Heart right ventricle (tissue), 16 donors: ENCODE results near the gene DOCK1. TPM values are rescaled to one million over a fixed set of nuclear protein-coding genes. Genes with fewer than 3 reads are reported as not detected.

ENCODE experiments used
- ATAC-seq, 8 donors: fragments of 200-7000 bp; cut with Tn5 transposase; one replicate each; pipeline ENCODE4 v1.9.1; 2020; ENCODE audit warnings: mild to moderate bottlenecking in 8 of 8, moderate library complexity in 8 of 8, moderate number of reproducible peaks in 1 of 8
- DNase-seq, 2 donors: peaks; one replicate each; pipeline ENCODE4 v3.0.0-alpha.2; 2020
- H3K27ac ChIP-seq, 10 donors: fragments of 200-600 bp; sonication (generic) in 2 of 10; one replicate each; pipeline versions ENCODE4 v1.5.0 to v1.8.0; 2020 to 2022; ENCODE audit warnings: mild to moderate bottlenecking in 3 of 10
- H3K27me3 ChIP-seq, 7 donors: fragments of 200-600 bp; one replicate each; pipeline ENCODE4 v1.8.0; 2021 to 2022; ENCODE audit warnings: mild to moderate bottlenecking in 2 of 7
- H3K36me3 ChIP-seq, 9 donors: fragments of 200-600 bp; sonication (generic) in 1 of 9; one replicate each; pipeline versions ENCODE4 v1.5.0 to v1.8.0; 2020 to 2022; ENCODE audit warnings: mild to moderate bottlenecking in 2 of 9
- H3K4me1 ChIP-seq, 9 donors: fragments of 200-600 bp; sonication (generic) in 1 of 9; one replicate each; pipeline versions ENCODE4 v1.5.0 to v1.8.0; 2020 to 2022; ENCODE audit warnings: mild to moderate bottlenecking in 4 of 9
- H3K4me3 ChIP-seq, 10 donors: fragments of 200-600 bp; sonication (generic) in 2 of 10; one replicate each; pipeline versions ENCODE4 v1.5.0 to v1.8.0; 2020 to 2022; ENCODE audit warnings: mild to moderate bottlenecking in 7 of 10, moderate library complexity in 2 of 10
- H3K9me3 ChIP-seq, 11 donors: fragments of 200-600 bp in 10 of 11; sonication (generic) in 2 of 11; one replicate each; pipeline versions ENCODE4 v1.5.0 to v1.8.0; 2013 to 2022; ENCODE audit warnings: mild to moderate bottlenecking in 2 of 11, control low read depth in 1 of 11, moderate library complexity in 1 of 11
- WGBS, 2 donors: extraction: QIAGEN DNeasy Blood & Tissue Kit; methylation state at CpG; one replicate each; pipeline ENCODE4 v1.1.7; 2013; ENCODE audit warnings: inconsistent platforms in 1 of 2; 5-methylcytosine and 5-hydroxymethylcytosine counted together
- intact Hi-C, 10 donors: fragments of 100-400 bp; cut with DNase I; formaldehyde crosslinking; loops; one replicate each; pipeline versions ENCODE4 v1.11.1 to v1.14.2; 2022
- polyA plus RNA-seq, 2 donors: library from polyadenylated mRNA; stranded (reverse); fragments of 200-250 nt; gene quantifications; one replicate each; pipeline ENCODE4 v1.2.3, GENCODE V29; 2013
- total RNA-seq, 10 donors: library from RNA; stranded (reverse); fragmentation: NEBNext Ultra II Directional in 3 of 10; extraction: Animal tissue kit (Norgen Biotek cat#: 25700) in 3 of 10; gene quantifications; one replicate each; pipeline versions ENCODE4 v1.2.1 to v1.2.4, GENCODE V29; 2021 to 2023
- TF ChIP-seq, protein P1 (sequence below), 9 donors: fragments of 200-600 bp; sonication (generic) in 2 of 9; IDR thresholded peaks; one replicate each; pipeline versions ENCODE4 v1.5.0 to v1.8.0; 2021 to 2022; ENCODE audit warnings: antibody characterized with exemption in 9 of 9, mild to moderate bottlenecking in 5 of 9, moderate library complexity in 1 of 9
- donor health status: Arrhythmogenic right ventricular cardiomyopathy.
- donor health status: ischemic (EF 13 %, LVEDD 7.1; RV severe dilation, severe dysfunction).
- donor health status: healthy with polysubstance abuse.
- donor health status: DM: no; HTN: yes; CAD: no.
- donor health status: DM: no; HTN: no; CAD: no.
- donor health status: ischemic (EF 25% LVEDD 6.9; RV normal size, moderate dysfunction).
- donor health status: ischemic (EF 25% LVEDD 5.7; RV mildly dilated, moderate dysfunction).
- donor health status: healthy.
- donor health status: DM: yes; HTN: yes; CAD: no.
- donor health status: Ischemic cardiomyopathy.
- donor health status: ischemic (EF 35%, LVEDD 5.7; RV mildly dilated, moderate dysfunction).
- donor health status: nonischemic (EF 11% LVEDD 7.7; RV severe dilation, severe dysfunction).
- donor health status: DM: yes; HTN: yes; CAD: no.
- donor health status: PGD.
- donor health status: ischemic (EF 29% LVEDD 5.4; RV normal size, mild dysfunction).
- donor health status: nonischemic (EF 23%, LVEDD 6.1; RV moderate dilation, normal function).

Gene DOCK1
- total and polyA plus RNA-seq, 12 donors, result 7.8 to 26.7 (median 19.8) TPM

DNA sequence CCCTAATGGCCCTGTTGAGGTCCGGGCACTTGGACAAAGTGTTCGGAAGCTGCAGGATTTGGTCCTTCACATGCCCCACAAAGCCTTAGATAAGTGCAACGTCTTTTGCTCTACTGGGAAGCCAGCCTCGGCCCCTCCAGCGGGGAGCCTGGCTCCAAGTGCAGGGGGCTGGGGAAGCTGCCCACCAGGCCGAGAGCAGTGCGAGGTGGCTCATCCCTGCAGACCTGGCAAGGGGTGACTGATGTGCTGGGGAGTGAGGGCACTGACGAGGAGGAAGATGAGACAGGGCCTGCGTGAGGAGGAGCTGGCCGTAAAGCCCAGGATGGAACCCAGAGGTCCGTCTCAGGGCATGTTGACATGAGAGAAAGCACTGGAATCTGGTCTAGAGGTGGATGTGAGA, 508.1 kb downstream of the DOCK1 start:
- TF ChIP-seq, protein P1, sequence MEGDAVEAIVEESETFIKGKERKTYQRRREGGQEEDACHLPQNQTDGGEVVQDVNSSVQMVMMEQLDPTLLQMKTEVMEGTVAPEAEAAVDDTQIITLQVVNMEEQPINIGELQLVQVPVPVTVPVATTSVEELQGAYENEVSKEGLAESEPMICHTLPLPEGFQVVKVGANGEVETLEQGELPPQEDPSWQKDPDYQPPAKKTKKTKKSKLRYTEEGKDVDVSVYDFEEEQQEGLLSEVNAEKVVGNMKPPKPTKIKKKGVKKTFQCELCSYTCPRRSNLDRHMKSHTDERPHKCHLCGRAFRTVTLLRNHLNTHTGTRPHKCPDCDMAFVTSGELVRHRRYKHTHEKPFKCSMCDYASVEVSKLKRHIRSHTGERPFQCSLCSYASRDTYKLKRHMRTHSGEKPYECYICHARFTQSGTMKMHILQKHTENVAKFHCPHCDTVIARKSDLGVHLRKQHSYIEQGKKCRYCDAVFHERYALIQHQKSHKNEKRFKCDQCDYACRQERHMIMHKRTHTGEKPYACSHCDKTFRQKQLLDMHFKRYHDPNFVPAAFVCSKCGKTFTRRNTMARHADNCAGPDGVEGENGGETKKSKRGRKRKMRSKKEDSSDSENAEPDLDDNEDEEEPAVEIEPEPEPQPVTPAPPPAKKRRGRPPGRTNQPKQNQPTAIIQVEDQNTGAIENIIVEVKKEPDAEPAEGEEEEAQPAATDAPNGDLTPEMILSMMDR (IDR thresholded peaks at IDR 0.05), result no peak
- DNase-seq (no peak), ATAC-seq (no peak)
- H3K36me3 ChIP-seq, result peaks cover 0 to 80% (median 10%) of the 10 kb centered on the region in 9 donors
- WGBS, 2 donors, result 88 to 95% methylated on average over 11 of the region's 11 CpGs
- H3K4me1 ChIP-seq, result no peaks in the 10 kb centered on the region
- H3K4me3 ChIP-seq, result no peak overlapping the region
- H3K27ac ChIP-seq, result no peak overlapping the region
- no peaks in the 10 kb centered on the region for H3K9me3 ChIP-seq
- no peaks in the 10 kb centered on the region for H3K27me3 ChIP-seq
- intact Hi-C loops, result no loop called here

DNA sequence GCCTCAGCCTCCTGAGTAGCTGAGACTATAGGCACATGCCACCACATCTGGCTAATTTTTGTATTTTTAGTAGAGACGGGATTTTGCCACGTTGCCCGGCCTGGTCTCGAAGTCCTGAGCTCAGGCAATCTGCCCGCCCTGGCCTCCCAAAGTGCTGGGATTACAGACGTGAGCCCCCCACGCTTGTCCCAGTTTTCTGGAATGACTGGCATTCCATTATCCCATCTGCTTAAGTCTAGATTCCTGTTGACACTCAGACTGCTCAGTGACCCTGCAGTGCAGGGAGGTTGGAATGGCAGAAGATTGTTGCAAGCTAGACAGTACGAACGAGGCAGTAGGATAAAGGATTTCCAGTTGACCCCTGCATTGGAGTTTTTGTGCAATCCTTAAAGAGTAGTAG, 508.8 kb downstream of the DOCK1 start:
- ATAC-seq, result no peak
- 88 to 95% methylated on average over 9 of the region's 9 CpGs for WGBS, 2 donors
- no peaks in the 10 kb centered on the region for H3K9me3 ChIP-seq
- no peak overlapping the region for H3K4me3 ChIP-seq
- H3K27ac ChIP-seq, result no peak overlapping the region
- TF ChIP-seq, protein P1 (IDR thresholded peaks at IDR 0.05), result no peak
- H3K36me3 ChIP-seq, result peaks cover 0 to 81% (median 13%) of the 10 kb centered on the region in 9 donors
- DNase-seq, result no peak
- intact Hi-C loops, result no loop called here
- no peaks in the 10 kb centered on the region for H3K27me3 ChIP-seq
- no peaks in the 10 kb centered on the region for H3K4me1 ChIP-seq

DNA sequence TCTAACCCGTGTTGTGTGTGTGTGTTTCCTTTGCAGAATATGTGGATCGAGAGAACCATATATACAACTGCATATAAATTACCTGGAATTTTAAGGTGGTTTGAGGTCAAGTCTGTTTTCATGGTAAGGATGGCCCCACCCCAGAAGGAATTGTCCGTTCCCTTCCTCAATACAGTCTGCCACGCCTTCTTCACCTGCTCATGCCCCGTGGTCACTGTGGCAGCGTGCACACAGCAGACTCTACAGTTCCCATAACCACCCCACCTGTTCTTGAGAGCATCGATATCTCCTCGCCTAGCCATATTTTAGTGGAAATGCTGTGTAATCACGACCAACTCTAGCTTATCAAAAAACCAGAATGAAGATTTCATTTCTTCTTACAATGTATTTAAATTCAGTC, 509.9 kb downstream of the DOCK1 start:
- peaks cover 0 to 85% (median 13%) of the 10 kb centered on the region in 9 donors for H3K36me3 ChIP-seq
- H3K4me1 ChIP-seq, result no peaks in the 10 kb centered on the region
- intact Hi-C loops, result no loop called here
- H3K4me3 ChIP-seq, result no peak overlapping the region
- no peaks in the 10 kb centered on the region for H3K27me3 ChIP-seq
- whole genome bisulfite sequencing, 2 donors, result 93 to 98% methylated on average over 9 of the region's 9 CpGs
- H3K27ac ChIP-seq, result no peak overlapping the region
- H3K9me3 ChIP-seq, result no peaks in the 10 kb centered on the region
- no peak for DNase-seq
- ATAC-seq, result no peak
- TF ChIP-seq, protein P1 (IDR thresholded peaks at IDR 0.05), result no peak

DNA sequence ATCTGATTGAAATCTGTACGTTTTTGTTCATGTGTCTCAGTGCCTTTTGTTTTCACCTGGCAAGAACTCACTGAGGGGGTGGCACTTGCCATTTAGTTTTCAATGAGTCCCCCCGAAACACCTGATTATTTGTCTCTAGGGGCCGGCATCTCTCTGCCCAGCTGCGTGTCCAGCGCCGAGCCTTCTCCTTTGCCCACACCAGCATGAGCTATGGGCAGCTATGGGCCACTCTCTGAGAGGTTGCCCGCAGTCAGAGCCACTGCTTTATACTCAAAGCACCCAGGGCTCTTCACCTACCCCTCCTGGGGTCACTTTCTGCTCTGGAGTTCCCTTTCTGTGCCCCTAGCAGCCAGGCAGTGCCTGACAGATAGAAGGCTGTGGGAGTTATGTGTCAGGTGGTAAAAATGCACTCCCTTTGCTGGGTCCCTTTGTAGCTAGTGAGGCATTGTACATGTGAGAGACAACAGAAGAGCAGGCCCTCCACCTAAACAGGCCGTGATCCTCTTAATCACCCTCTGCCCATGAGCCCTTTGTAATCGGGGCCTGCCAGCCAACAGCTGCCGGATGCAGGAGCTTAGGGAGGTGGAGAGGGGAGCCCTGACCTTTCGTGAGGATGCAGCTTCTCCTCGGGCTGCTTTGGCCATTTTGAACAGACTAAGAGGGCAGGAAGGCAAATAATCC, 510.8 kb downstream of the DOCK1 start:
- Histone ChIP-seq H3K27me3 (no peaks in the 10 kb centered on the region), H3K4me3 (no peak overlapping the region), H3K27ac (no peak overlapping the region), H3K4me1 (no peaks in the 10 kb centered on the region), H3K36me3 (peaks cover 0 to 85% (median 6%) of the 10 kb centered on the region in 9 donors), H3K9me3 (no peaks in the 10 kb centered on the region)
- intact Hi-C loops, result no loop called here
- ATAC-seq (no peak), DNase-seq (no peak)
- WGBS, 2 donors, result 89 to 90% methylated on average over 12 of the region's 12 CpGs
- TF ChIP-seq, protein P1 (IDR thresholded peaks at IDR 0.05), result no peak
